Cardiac fibroblast (primary cell): ENCODE results near the gene MYO1C.

Experiments used
- DNase-seq, 2 donors: peaks; one replicate each; pipeline versions ENCODE4 v3.0.0 to v3.0.0-alpha.2; 2010; ENCODE audit warnings: low read depth in 2 of 2
- H3K4me3 ChIP-seq, 2 donors: replicated peaks in 1 of 2; 1 replicate in 1 of 2; 2 replicates in 1 of 2; pipeline ENCODE4 v1.5.1; 2011; ENCODE audit warnings: low read depth in 2 of 2, low read length in 2 of 2, mild to moderate bottlenecking in 2 of 2, moderate library complexity in 1 of 2
- CTCF ChIP-seq: IDR thresholded peaks from one replicate; pipeline ENCODE4 v1.5.1; 2011; ENCODE audit warnings: low read depth, mild to moderate bottlenecking, low read length, inconsistent platforms

MYO1C gene

DNA sequence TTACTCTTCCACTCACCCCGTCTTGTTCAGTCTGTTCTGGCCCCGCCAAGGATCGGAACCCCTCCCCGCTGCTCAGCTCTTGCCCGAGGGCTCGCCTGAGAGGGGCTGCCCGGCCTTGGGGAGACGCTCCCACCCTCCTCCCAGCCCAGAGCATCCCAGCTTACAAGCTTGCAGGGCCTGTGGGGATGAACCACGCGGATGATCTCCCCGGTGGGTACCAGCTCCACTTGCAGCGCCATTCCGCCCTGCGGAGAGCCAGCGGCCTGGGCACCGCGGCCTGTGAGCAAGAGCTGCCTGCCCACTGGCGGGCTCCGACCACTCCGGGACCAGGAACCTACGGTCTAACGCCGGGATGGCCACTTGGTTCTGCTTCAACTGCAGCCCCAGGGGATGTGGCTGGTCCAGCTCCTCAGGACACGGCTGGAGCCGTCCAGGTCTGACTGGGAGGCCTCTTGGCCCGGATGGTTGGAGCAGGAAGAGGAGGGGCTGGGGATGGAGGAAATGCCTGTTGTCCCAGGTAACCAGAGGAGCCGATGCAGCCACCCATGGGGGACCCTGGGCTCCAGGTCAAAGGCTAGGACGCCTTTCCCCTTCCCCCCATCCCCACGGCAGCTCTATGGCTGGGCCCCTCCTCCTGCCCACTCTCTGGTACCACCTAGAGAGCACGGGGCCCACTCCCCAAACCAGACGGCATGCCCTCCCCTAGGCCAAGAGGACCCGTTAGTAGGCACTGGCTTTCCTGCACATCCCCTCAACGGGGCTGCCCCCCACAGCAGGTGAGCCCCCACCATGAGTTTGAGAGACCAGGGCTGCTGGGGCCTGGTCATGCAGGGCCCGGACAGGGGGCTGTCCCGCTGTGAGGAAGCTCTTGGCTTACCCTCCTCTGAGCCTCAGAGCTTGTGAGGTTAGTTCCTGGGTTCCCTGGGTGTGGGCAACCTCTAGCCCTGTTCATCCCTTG lies at the start of gene MYO1C:
Gene MYO1C, minus strand, starts transcription at position 438 of the 958 bp plus-strand sequence. Its CDS starts 199 bp downstream, at position 239.
- no peak for TF ChIP-seq CTCF
- DNase-seq: no peak

GRCh38 chr17:1541367-1541904 lies 49.0 kb upstream of the MYO1C start:
- no peak for TF ChIP-seq CTCF
- H3K4me3 ChIP-seq: no peak overlapping the region
- DNase-seq: no peak

More for the DNA sequence above, at the start of gene MYO1C:
- peak within 1 kb of the TSS; percentile 45 to 77 for H3K4me3 ChIP-seq

DNA sequence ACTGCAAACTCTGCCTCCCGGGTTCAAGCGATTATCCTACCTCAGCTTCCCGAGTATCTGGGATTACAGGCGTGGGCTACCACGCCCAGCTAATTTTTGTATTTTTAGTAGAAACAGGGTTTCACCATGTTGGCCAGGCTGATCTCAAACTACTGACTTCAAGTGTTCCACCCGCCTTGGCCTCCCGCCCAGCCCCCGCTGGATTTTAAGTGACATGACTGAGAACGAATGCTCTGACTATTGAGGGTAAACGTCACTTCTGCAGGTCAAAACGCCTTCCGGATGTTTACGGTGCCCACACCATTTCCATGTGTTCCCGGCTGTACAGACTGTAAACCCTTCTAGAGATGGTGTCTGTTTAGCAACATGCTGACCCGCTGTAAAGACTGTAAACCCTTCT lies 47.3 kb upstream of the MYO1C start:
- TF ChIP-seq CTCF: no peak
- no peak for DNase-seq

DNA sequence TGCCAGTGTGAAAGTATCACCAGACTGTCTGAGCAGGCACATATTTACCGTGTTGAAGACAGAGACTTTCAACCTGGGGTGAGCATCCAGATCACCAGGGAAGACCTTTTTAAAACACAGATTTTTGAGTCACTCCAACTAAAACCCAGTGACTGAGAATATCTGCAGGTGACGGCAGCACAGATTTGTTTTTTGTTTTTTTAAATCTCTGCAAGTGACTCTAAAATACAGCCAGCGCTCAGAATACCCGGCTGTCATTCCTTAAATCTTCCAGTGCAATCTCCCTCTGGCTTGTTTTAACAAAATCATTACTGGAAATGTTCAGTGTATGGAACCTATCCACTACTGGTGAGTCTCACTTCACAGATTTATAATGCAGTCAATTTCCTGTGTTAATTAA lies 43.3 kb upstream of the MYO1C start:
- H3K4me3 ChIP-seq: no peak overlapping the region
- TF ChIP-seq CTCF: no peak
- no peak for DNase-seq

More for the DNA sequence above, 47.3 kb upstream of the MYO1C start:
- H3K4me3 ChIP-seq: no peak overlapping the region

DNA sequence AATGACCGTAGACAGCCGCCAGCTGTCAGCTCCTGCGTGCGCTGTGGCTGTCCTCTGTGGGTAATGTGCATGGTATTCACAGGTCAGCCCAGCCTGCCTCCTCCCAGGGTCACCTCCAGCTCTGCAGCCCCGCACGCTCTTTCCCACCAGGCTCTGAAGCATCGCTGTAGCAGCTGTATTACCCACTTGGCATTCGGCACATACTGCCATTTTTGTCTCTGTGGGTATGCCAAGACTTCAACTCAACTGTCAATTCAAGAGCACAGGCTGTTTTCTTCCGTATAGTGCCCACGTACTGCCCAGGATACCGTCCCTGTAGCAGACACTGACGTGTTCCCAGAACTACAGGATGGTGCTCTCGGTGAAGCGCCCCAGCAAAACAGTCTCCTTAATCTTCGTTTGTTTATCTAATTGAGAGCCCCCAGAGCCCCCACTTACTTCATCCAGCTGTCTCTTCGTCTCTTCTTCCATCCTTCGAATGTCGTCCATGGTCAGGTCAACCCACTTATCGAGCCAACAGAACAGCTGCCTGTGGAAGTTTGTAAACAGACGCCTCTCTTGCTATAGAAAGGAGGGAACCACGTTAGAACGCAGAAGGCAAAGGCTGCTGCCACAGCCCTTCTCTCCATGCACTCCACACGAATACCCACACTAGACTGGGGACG lies 41.3 kb upstream of the MYO1C start:
- no peak for TF ChIP-seq CTCF
- no peak for DNase-seq

DNA sequence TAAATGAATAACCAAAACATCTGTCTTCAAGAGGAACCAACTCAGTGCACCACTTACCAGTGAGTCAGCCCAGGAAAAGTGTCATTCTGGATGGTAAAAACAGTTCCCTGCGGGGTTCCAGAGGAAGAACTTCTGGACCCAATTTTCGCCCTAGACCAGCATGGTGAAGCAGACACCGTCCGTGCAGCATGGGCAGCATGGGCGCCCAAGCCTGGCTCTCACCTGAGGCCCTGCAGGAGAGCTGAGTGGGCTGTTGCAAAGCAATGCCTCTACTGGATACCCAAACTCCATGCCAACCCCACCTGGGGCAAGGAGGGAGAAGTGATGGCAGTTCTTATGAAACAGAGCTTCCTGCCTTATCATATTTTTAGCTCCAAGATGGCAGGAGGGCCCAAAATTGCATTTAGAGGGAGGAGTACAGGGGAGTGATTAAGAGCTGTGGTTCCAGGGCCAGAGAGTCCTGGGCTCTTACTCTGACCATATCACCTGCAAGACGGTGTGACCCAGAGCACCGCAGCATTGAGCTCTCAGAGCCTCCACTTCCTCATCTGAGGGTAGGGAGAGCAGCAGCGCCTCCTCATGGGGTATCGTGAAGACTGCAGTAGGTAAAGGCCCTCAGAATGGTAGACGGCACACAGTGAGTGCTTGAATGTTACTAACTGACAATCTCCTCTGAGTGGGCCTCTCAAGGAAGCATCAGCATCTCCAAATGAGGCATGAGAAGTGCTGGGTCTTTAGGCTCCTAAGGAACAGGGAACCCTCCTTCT lies 40.5 kb upstream of the MYO1C start:
- DNase-seq: peak; percentile 19 to 20
- no peak overlapping the region for H3K4me3 ChIP-seq
- TF ChIP-seq CTCF: peak; percentile 27

More for the DNA sequence above, 41.3 kb upstream of the MYO1C start:
- H3K4me3 ChIP-seq: no peak overlapping the region
